Brain pericyte (primary cell): ENCODE measurements around the gene CLIP2.
"Not testable (repeated sequence)": the region's sequence is repeated elsewhere in the genome, so short reads cannot be mapped to it uniquely, and the experiment has no call there.

Experiments
- DNase-seq: peaks from one replicate; pipeline ENCODE4 v3.0.0-alpha.2; 2012; ENCODE audit warnings: low read depth, low spot score

Gene CLIP2

DNA sequence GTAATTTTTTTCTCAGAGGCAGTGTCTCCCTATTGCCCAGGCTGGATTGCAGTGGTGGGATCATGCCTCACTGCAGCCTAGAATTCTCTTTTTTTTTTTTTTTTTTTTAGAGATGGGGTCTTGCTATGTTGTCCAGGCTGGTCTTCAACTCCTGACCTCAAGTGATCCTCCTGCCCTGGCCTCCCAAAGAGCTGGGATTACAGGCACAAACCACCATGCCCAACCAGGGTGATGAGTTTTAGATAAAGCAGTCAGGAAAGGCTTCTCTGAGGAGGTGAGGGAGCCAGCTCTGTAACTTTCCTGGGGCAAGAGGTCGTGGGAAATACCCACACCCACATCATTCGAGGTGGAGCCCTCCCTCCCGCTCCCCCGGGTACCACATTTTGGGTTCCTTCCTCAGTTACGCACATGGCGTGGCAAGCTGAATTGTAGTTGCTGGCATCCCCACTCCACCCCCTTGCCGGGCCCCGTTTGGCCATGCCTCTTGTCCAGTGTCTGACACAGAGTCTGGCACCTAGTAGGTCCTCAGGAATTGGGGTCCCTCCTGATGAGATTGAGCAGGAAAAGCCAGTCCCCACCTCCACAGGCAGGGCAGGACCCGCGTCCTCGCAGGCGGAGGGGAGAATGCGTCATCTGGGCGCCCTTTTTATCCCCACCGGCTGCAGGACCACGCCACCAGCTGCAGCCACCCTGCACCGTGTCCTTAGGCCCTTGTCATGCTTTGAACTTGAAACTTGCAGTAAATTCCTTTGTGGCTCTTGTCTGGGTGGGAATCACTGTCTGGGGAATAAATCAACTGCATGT lies 43.4 kb downstream of the CLIP2 start:
- no peak for DNase-seq

DNA sequence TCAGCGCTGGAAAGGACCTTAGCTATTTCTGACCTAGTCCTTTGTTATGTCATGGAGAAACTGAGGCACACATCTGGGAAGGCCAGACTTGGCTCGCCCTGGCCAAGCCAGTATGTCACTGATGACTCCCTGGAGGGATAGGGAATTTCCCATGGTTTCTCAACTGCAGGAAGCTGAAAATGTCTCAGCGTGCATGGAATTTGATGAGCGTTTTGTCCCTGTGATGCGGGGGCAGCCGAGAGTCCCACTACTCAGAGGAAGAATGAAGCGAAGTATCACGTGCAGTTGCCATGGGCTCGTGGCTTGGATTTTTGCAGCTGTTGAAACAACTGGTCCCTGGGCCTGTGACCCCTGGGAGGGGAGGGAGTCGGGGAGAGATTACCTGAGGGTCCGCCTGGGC lies 44.8 kb downstream of the CLIP2 start:
- DNase-seq = peak; percentile 21

DNA sequence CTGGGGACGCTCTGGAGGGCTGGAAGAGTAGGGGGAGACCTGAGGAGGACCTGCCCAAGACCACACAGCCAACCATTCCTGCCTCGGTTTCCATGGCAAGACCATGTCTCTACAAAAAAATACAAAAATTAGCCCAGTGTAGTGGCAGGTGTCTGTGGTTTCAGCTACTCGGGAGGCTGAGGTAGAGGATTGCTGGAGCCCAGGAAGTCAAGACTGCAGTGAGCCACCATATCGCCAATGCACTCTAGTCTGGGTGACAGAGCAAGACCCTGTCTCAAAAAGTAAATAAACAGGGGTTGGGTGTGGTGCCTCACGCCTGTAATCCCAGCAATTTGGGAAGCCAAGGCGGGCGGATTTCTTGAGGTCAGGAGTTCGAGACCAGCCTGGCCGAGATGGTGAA lies 48.7 kb downstream of the CLIP2 start:
- DNase-seq = no peak

DNA sequence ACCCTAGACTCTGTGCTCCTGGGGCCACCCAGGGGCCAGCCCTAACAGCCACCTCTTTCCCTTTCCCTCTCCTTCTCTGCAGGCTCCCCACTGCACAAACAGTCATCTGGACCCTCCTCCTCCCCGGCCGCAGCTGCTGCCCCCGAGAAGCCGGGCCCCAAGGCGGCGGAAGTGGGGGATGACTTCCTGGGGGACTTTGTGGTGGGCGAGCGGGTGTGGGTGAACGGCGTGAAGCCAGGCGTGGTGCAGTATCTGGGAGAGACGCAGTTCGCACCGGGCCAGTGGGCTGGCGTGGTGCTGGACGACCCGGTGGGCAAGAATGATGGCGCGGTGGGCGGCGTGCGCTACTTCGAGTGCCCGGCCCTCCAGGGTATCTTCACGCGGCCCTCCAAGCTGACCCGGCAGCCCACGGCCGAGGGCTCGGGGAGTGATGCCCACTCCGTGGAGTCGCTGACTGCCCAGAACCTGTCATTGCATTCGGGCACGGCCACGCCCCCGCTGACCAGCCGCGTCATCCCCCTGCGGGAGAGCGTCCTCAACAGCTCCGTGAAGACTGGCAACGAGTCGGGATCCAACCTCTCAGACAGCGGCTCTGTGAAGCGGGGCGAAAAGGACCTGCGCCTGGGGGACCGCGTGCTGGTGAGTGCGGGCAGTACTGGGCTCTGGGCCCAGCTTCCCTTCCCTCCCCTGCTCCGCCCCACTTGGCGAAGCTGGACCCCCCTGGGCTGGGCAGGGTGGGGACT lies 49.3 kb downstream of the CLIP2 start:
- no peak for DNase-seq

DNA sequence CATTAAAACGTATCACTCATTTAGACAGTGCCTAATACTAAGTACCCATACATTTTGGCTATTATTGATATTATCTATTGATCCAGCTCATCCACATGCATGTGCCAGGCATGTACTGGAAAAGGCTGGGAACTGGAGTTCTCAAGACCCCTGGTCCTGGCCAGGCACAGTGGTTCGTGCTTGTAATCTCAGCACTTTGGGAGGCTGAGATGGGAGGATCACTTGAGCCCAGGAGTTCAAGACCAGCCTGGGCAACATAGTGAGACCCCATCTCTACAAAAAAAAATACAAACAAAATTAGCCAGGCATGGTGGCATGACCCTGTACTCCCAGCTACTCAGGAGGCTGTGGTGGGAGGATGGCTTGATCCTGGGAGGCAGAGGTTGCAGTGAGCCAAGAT lies 50.4 kb downstream of the CLIP2 start:
- DNase-seq = not testable (repeated sequence)

DNA sequence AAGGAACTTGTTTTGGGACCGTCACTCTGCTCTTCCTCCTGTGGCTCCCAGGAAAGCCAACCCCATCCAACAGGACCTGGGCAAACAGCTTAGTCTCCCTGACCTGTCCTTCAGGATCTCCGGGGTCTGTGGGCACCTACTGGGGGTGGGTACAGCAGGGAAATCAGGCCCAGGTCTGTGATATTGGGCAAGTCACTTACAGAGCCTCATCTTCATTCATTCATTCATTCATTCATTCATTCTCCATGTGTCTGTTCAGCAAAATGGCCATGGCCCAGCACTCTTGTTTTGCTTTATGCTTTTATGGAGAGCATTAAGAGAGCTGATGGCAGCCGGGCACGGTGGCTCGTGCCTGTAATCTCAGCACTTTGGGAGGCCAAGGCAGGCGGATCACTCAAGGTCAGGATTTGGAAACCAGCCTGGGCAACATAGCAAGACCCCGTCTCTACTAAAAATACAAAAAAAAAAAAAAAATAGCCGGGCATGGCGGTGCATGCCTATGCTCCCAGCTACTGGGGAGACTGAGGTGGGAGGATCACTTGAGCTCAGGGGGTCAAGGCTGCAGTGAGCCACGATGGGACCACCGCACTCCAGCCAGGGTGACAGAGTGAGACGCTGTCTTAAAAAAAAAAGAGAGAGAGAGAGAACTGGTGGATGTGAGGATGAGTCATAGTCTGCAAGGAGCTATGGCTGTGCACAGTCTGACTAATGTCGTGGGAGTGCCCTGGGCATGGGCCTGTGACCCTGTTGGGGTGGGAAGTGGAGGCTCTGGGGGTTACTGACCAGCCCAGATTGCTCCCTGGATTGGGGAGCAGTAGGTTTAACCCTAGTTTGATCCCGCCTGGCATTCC lies 54.3 kb downstream of the CLIP2 start:
- DNase-seq = no peak

DNA sequence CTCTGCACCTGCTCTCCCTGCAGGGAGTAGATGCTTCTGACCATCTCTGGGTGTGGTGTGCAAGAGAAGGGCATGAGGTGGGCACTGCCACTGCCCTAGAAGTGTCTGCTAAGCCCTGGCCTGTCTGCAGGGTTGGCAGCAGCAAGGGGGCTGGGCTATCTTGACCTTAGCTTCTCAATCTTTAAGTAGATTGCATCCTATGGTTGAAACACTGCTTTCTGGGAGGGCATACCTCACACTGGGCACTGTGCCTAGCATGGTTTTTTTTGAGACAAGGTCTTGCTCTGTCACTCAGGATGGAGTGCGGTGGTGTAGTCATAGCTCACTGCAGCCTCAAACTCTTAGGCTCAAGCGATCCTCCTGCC lies 54.9 kb downstream of the CLIP2 start:
- no peak for DNase-seq

DNA sequence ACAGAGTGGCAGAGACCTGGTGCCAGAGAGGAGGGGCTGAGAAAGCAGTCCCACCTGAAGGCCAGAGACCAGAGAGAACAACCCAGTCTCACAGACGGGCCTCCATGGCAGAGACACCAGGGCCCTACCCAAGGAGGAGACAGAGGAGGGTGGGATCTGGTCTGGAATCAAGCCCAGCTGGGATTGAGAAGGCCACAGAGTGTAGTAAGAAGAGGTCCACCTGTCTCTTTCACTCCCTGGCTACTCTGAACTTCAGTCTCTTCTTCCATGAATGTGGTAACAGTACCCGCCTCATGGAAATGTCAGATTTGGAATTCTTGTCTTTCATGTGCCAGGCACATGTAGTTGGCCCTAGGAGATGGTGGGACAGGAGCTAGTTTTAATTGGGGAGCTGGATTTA lies 55.6 kb downstream of the CLIP2 start:
- no peak for DNase-seq

DNA sequence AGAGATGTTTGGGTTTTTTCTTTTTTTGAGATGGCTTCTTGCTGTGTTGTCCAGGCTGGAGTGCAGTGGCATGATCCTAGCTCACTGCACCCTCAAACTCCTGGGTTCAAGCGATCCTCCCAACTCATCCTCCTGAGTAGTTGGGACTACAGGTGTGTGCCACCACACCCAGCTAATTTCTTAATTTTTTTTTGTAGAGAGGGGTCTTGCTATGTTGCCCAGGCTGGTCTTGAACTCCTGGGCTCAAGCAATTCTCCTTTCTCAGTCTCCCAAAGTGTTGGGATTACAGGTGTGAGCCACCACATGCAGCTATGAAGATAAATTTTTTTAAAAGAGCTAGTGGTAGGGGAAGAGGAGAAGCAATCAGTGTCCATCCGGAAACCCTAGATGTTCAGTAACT lies 56.8 kb downstream of the CLIP2 start:
- no peak for DNase-seq

DNA sequence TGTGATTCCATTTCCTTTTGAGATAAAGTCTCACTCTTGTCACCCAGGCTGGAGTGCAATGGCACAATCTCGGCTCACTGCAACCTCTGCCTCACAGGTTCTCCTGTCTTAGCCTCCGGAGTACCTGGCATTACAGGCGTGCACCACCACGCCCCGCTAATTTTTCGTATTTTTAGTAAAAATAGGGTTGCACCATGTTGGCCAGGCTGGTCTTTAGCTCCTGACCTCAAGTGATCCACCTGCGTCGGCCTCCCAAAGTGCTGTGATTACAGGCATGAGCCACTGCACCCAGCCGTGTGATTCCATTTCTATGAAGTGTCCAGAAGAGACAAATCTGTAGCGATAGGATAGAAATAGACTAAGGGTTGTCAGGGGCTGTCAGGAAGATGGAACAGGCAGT lies 60.4 kb downstream of the CLIP2 start:
- DNase-seq = no peak

DNA sequence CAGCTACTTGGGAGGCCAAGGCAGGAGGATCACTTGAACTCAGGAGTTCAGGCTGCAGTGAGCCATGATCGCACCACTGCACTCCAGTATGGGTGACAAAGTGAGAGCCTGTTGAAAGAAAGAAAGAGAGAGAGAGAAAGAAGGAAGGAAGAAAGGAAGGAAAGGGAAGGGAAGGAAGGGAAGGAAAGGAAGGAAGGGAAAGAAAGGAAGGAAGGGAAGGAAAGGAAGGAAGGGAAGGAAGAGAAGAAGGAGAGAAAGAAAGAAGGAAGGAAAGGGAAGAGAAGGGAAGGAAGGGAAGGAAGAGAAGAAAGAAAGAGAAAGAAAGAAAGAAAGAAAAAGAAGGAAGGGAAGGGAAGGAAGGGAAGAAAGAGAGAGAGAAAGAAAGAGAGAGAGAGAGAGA lies 61.5 kb downstream of the CLIP2 start:
- no peak for DNase-seq

DNA sequence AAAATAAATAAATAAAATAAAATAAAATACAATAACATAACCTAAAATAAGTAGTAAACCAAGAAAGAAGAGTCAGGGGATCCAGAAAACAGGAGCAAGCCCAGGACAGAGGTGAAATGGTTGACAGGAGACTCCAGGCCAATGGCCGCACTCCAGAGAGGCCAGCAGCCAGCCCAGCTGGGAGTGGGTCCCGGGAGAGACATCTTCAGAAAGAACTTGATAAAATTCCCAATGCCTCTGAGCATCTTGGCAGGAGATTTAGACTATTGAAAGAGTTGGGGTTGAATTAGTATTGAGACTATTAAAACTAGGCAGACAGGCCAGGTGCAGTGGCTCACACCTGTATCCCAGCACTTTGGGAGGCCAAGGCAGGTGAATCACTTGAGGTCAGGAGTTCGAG lies 62.6 kb downstream of the CLIP2 start:
- no peak for DNase-seq

DNA sequence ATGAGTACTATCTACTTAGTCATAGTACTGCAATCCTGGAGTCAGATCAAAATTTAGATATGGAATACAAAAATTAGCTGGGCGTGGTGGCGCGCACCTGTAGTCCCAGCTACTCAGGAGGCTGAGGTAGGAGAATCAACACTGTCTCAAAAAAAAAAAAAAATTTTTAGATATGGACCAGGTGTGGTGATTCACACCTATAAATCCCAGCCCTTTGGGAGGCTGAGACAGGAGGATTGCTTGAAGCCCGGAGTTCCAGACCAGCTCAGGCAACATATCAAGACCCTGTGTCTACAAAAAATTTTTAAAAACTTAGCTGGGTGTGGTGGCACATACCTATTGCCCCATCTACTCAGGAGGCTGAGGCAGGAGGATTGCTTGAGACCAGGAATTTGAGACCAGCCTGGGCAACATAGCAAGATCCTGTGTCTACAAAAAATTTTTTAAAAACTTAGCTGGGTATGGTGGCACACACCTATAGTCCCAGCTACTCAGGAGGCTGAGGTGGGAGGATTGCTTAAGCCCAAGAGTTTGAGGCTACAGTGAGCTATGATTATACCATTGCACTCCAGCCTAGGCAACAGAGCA lies 63.4 kb downstream of the CLIP2 start:
- not testable (repeated sequence) for DNase-seq

DNA sequence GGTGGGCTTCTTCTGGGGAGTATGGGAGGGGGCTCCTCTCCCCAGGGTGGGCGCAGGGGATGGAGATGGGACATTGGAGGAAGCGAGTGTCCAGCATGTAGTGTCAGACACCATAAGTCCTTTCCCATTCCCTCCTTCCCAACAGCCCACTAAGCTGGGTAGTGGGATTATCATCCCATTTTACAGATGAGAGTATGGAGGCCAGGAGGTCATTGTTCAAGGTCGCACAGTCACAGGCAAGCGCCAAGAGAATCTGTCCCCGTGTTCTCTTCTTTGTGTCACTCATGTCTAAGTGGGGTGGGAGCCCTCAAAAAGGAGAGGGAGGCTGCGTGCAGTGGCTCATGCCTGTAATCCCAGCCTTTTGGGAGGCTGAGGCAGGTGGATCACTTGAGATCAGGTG lies 64.8 kb downstream of the CLIP2 start:
- DNase-seq = no peak

DNA sequence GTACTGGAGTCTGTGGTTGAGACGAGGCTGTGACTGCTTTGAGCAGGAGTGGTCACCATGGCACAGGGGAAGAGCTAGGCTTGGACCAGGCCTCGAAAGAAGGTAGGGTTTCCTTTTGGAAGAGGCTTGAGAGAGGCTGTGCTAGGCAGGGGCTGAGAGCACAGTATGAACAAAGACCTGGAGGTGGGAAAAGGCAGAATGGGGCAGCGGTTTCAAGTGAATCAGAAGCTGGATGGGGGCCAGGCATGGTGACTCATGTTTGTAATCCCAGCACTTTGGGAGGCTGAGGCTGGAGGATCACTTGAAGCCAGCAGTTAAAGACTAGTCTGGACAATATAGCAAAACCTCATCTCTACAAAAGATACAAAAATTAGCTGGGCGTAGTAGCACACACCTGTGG lies 65.9 kb downstream of the CLIP2 start:
- DNase-seq = peak; percentile 43

DNA sequence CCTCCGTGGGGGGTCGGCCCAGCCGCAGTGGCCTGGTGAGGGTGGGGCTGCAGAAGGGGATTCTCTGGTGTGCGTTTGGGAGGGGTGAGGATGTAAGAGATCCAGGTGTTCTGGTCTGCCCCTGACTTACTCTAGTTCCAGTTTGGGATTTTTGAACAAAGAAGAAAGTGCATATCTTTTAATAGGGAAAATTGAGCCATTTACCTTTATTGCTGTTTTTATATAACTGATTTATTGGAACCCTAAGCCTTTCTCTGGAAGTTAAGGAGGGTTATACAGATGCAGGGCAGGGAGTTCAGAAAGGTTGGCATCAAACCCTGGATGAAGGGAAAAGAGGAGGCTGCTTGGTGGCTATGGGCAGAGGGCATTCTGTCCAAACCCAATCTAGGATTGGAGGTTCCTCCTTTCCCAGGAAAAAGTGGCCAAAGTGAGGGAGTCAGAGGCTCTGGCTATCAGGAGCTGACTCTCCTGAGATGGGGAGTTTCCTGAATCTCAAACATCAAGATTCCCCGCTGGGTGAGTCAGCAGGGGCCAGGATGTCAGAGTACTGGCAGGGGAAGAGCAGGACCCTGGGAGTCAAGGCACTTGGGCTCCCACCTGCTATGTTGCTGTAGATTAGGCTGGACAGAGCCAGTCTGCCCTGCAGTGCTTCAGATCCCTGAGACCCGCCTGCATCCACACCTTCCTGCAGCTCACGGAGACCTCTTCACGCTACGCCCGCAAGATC lies 67.5 kb downstream of the CLIP2 start:
- no peak for DNase-seq

DNA sequence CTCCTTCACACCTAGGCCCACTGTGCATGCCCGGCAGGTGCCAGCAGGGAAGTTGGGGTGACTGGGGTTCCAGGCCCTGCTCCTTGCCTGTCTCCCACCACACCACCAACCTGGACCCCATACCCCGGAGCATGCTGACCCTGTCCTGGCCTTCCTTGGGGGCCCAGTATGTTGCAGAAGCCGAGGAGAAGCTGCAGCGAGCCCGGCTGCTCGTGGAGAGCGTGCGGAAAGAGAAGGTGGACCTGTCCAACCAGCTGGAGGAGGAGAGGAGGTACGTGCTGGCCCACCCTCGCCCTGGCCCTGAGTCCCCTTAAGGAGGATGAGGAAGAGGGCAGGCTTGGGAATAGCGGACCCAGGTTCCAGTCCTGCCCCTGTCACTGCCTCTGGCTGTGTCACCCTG lies 70.8 kb downstream of the CLIP2 start:
- no peak for DNase-seq

DNA sequence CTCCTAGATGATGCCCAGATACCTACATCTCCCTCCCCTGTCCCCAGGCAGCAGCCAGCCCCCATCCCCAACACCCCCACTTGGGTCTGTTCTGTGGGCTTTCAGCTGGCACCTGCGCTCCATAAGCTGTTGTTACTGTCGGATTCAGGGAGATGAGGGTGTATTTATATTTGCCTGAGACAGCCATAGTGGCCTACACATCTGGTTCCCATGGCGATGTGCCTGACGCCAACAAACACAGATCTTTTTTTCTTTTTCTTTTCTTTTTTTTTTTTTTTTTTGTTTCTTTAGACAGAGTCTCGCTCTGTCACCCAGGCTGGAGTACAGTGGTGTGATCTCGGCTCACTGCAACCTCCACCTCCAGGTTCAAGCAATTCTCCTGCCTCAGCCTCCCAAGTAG lies 73.1 kb downstream of the CLIP2 start:
- no peak for DNase-seq

DNA sequence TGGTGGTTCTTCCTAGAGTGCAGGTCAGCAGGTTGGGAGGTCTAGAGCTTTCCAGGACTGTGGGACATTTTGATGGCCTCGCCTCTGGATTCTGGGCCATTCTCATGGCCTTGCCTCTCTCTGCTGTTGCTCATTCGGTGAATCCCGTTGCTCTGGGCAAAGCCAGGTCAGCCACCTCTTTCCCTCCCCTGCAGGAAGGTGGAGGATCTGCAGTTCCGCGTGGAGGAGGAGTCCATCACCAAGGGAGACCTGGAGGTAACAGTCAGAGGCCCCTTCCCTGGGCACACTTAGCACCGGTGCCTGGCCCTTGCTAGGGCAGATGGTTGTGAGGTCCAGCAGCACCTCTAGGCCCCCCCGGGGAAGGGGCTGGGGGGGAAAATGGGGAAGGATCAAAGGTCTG lies 74.9 kb downstream of the CLIP2 start:
- DNase-seq = no peak

DNA sequence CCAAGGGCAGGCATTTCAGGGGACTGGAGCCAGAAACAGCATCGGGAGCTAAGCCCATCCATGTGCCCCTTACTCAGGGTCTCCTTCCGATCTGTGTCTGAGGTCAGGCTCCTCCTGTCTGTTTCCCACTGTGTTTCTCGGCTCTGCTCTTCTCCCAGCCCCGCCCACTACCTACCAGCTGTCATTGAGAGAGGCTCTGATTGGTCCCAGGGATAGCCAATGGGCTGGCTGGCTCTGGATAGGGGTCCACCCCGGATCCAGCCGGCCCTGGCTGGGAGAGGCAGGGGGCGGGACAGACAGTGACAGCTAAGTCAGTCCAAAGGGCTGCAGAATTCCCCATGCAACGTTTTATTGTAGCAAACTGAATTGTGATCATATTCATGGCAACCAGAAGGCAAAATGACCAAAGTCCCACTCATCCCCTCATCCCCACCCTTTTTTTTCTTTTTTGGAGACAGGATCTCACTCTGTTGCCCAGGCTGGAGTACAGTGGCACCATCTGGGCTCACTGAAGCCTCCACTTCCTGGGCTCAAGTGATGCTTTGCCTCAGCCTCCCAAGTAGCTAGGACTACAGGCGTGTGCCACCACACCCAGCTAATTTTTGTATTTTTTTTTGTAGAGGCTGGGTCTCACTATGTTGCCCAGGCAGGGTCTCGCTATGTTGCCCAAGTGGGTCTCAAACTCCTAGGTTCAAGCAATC lies 76.3 kb downstream of the CLIP2 start:
- DNase-seq = no peak
